HEK293 (cell line): ENCODE data around the gene PKHD1.
A peak's percentile ranks its signal among the peaks of the same experiment; 100 is the strongest.

Experiments
- CTCF ChIA-PET: fragments of 350-600 bp; formaldehyde crosslinking; extraction: SDS; loops from one replicate; lab custom pipeline; 2021; ENCODE audit warnings: antibody characterized with exemption; lab: Yijun Ruan, JAX
- POLR2A ChIA-PET: fragments of 300-600 bp; formaldehyde crosslinking; extraction: SDS; loops from one replicate; lab custom pipeline; 2020; ENCODE audit warnings: antibody characterized with exemption, inconsistent platforms; lab: Yijun Ruan, JAX
- H3K27ac ChIP-seq: fragments of 200-500 bp; sonication (Bioruptor generic); 2 replicates; pipeline ENCODE4 v1.5.1; 2014; ENCODE audit warnings: low read depth, low read length, control low read depth, inconsistent platforms; ENCODE audit errors: extremely low read depth
- H3K36me3 ChIP-seq, 2 experiments: fragments of 200-500 bp in 1 of 2; sonication (Bioruptor generic) in 1 of 2; 1 replicate in 1 of 2; 2 replicates in 1 of 2; pipeline ENCODE4 v1.5.1; 2014 to 2017; ENCODE audit warnings: inconsistent platforms in 2 of 2, low read length in 2 of 2; ENCODE audit not compliant: control insufficient read depth in 2 of 2, insufficient read depth in 1 of 2
- H3K4me1 ChIP-seq: fragments of 200-500 bp; sonication (Bioruptor generic); 2 replicates; pipeline ENCODE4 v1.5.1; 2014; ENCODE audit warnings: mild to moderate bottlenecking, low read length, inconsistent platforms; ENCODE audit not compliant: control insufficient read depth, insufficient read depth
- H3K4me3 ChIP-seq: 2 replicates; pipeline ENCODE4 v1.5.1; 2011; ENCODE audit warnings: low read depth, mild to moderate bottlenecking, control low read depth, low read length, moderate library complexity
- H3K9me3 ChIP-seq: fragments of 200-500 bp; sonication (Bioruptor generic); 2 replicates; pipeline ENCODE4 v1.5.1; 2014; ENCODE audit warnings: low read depth, low read length, inconsistent platforms; ENCODE audit not compliant: control insufficient read depth, insufficient read depth
- GFI1B ChIP-seq: fragments of 450-650 bp; formaldehyde crosslinking; IDR thresholded peaks from 2 replicates; pipeline ENCODE4 v1.5.1; 2016; ENCODE audit warnings: missing biosample characterization, missing genetic modification characterization
- GLI4 ChIP-seq: fragments of 450-650 bp; formaldehyde crosslinking; IDR thresholded peaks from 2 replicates; pipeline ENCODE4 v1.5.1; 2016; ENCODE audit warnings: missing biosample characterization, missing genetic modification characterization
- GLIS2 ChIP-seq: fragments of 450-650 bp; formaldehyde crosslinking; IDR thresholded peaks from 2 replicates; pipeline ENCODE4 v1.5.1; 2016; ENCODE audit warnings: missing biosample characterization, missing genetic modification characterization
- KLF7 ChIP-seq: fragments of 450-650 bp; formaldehyde crosslinking; IDR thresholded peaks from 2 replicates; pipeline ENCODE4 v1.5.1; 2016; ENCODE audit warnings: missing biosample characterization, missing genetic modification characterization, borderline replicate concordance
- MEIS1 ChIP-seq: sonication (generic); formaldehyde crosslinking; IDR thresholded peaks from 2 replicates; pipeline ENCODE4 v1.8.1; 2022; ENCODE audit warnings: missing genetic modification reagents, mild to moderate bottlenecking, borderline replicate concordance
- OVOL3 ChIP-seq: fragments of 450-650 bp; formaldehyde crosslinking; IDR thresholded peaks from 2 replicates; pipeline ENCODE4 v1.5.1; 2016; ENCODE audit warnings: missing biosample characterization, missing genetic modification characterization
- SETDB1 ChIP-seq: IDR thresholded peaks from one replicate; pipeline ENCODE4 v1.6.1; 2017; ENCODE audit warnings: mild to moderate bottlenecking, low read length, moderate library complexity, mixed read lengths; ENCODE audit not compliant: insufficient read length
- SP3 ChIP-seq: fragments of 450-650 bp; formaldehyde crosslinking; IDR thresholded peaks from 2 replicates; pipeline ENCODE4 v1.5.1; 2016; ENCODE audit warnings: missing biosample characterization, missing genetic modification characterization
- ZFP69B ChIP-seq: fragments of 450-650 bp; formaldehyde crosslinking; IDR thresholded peaks from 2 replicates; pipeline ENCODE4 v1.5.1; 2016; ENCODE audit warnings: missing biosample characterization, missing genetic modification characterization
- ZIC2 ChIP-seq: fragments of 450-650 bp; formaldehyde crosslinking; IDR thresholded peaks from 2 replicates; pipeline ENCODE4 v1.5.1; 2016; ENCODE audit warnings: missing biosample characterization, missing genetic modification characterization
- ZNF133 ChIP-seq: fragments of 450-650 bp; formaldehyde crosslinking; IDR thresholded peaks from 2 replicates; pipeline ENCODE4 v1.5.1; 2016; ENCODE audit warnings: missing biosample characterization, missing genetic modification characterization
- ZNF394 ChIP-seq: fragments of 450-650 bp; formaldehyde crosslinking; IDR thresholded peaks from 2 replicates; pipeline ENCODE4 v1.5.1; 2016; ENCODE audit warnings: missing biosample characterization, missing genetic modification characterization, mild to moderate bottlenecking, moderate library complexity, borderline replicate concordance
- ZNF426 ChIP-seq: fragments of 450-650 bp; formaldehyde crosslinking; IDR thresholded peaks from 2 replicates; pipeline ENCODE4 v1.5.1; 2017; ENCODE audit warnings: missing biosample characterization, missing genetic modification characterization, mild to moderate bottlenecking, inconsistent platforms, moderate library complexity
- ZNF433 ChIP-seq: fragments of 450-650 bp; formaldehyde crosslinking; IDR thresholded peaks from 2 replicates; pipeline ENCODE4 v1.5.1; 2016; ENCODE audit warnings: missing biosample characterization, missing genetic modification characterization, low read depth
- ZNF596 ChIP-seq: fragments of 450-650 bp; IDR thresholded peaks from 2 replicates; pipeline ENCODE4 v1.5.0; 2018; ENCODE audit warnings: missing biosample characterization, mild to moderate bottlenecking, missing genetic modification characterization, moderate library complexity
- ZNF610 ChIP-seq: fragments of 450-650 bp; formaldehyde crosslinking; IDR thresholded peaks from 2 replicates; pipeline ENCODE4 v1.5.1; 2016; ENCODE audit warnings: missing biosample characterization, missing genetic modification characterization, borderline replicate concordance
- ZNF629 ChIP-seq: fragments of 450-650 bp; formaldehyde crosslinking; IDR thresholded peaks from 2 replicates; pipeline ENCODE4 v1.5.1; 2017; ENCODE audit warnings: missing biosample characterization, missing genetic modification characterization
- ZNF658 ChIP-seq: fragments of 450-650 bp; formaldehyde crosslinking; IDR thresholded peaks from 2 replicates; pipeline ENCODE4; 2016; ENCODE audit warnings: missing biosample characterization, missing genetic modification characterization
- TF ChIP-seq, protein P1 (sequence below): fragments of 450-650 bp; formaldehyde crosslinking; IDR thresholded peaks from 2 replicates; pipeline ENCODE4 v1.5.1; 2016; ENCODE audit warnings: missing biosample characterization, missing genetic modification characterization
- TF ChIP-seq, protein P2 (sequence below): IDR thresholded peaks from 2 replicates; pipeline ENCODE4 v1.6.1; 2011; ENCODE audit warnings: mild to moderate bottlenecking, low read depth, low read length, borderline replicate concordance
- TF ChIP-seq, protein P3 (sequence below): fragments of 450-650 bp; formaldehyde crosslinking; IDR thresholded peaks from 2 replicates; pipeline ENCODE4; 2016; ENCODE audit warnings: missing biosample characterization, missing genetic modification characterization

PKHD1 gene

GRCh38 chr6:51817832-51818231 lies 269.6 kb downstream of the PKHD1 start:
- ChIA-PET POLR2A (no interaction called here), CTCF (interaction anchor here (0.6 kb wide), 1 partner anchor 654 kb away, joined by 4 read pairs; no protein-coding TSS in a partner anchor)
- H3K36me3 ChIP-seq: no peaks in the 10 kb centered on the region
- H3K4me1 ChIP-seq: no peaks in the 10 kb centered on the region
- H3K9me3 ChIP-seq: no peaks in the 10 kb centered on the region
- H3K4me3 ChIP-seq: no peak overlapping the region
- H3K27ac ChIP-seq: no peak overlapping the region
- TF ChIP-seq ZNF610 (no peak), KLF7 (tag by site-specific recombination) (no peak), SETDB1 (no peak), ZNF433 (no peak), ZNF658 (tag by site-specific recombination) (no peak), GLIS2 (tag by site-specific recombination) (no peak)
- TF ChIP-seq, protein P1, sequence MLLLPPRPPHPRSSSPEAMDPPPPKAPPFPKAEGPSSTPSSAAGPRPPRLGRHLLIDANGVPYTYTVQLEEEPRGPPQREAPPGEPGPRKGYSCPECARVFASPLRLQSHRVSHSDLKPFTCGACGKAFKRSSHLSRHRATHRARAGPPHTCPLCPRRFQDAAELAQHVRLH (tag by site-specific recombination): no peak
- TF ChIP-seq, protein P2, sequence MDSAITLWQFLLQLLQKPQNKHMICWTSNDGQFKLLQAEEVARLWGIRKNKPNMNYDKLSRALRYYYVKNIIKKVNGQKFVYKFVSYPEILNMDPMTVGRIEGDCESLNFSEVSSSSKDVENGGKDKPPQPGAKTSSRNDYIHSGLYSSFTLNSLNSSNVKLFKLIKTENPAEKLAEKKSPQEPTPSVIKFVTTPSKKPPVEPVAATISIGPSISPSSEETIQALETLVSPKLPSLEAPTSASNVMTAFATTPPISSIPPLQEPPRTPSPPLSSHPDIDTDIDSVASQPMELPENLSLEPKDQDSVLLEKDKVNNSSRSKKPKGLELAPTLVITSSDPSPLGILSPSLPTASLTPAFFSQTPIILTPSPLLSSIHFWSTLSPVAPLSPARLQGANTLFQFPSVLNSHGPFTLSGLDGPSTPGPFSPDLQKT: no peak

DNA sequence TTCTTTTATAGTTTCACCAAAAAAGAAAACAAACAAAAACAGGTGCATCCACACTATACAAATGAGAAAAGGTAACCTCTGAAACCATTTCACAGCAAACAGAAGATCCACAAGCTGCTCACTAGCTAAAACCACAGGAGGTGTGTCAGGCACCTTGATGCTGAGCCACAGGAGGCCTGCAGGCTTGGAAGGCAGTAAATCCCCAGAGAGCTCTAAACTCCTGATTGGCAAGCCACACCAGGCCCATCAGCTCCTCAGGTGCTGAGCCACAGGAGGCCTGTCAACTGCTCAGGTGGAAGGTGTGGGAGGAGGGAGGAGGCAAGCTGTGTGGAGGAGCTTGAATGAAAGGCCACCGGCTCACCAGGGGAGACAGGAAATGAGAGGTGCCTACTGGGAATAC lies 273.0 kb downstream of the PKHD1 start:
- Histone ChIP-seq H3K36me3 (no peaks in the 10 kb centered on the region), H3K4me1 (no peaks in the 10 kb centered on the region), H3K27ac (no peak overlapping the region), H3K9me3 (no peaks in the 10 kb centered on the region), H3K4me3 (no peak overlapping the region)
- ChIA-PET CTCF (no interaction called here), POLR2A (no interaction called here)
- TF ChIP-seq ZIC2 (tag by site-specific recombination) (peak; percentile 75), GLI4 (tag by site-specific recombination) (no peak)

DNA sequence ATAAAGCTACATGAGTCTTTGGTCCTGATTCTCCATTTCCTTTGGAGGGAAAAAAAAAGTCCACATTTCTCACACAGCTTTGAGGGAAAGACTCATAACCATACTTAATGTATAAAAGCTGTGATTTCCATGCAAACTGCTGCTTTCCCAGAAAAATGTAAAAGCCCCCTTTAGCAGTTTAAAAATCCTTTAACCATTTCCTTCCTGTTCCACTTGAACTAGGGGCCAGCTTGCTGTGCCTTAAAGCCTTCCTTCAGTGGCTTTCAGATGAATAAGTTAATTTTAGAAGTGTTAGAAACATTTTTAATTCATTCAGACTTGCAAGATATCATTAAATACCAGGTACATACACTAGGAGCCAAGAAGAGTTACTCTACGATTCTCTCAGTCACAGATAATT lies 273.5 kb downstream of the PKHD1 start:
- TF ChIP-seq ZNF610 (no peak), SP3 (tag by site-specific recombination) (no peak), ZFP69B (tag by site-specific recombination) (no peak), OVOL3 (tag by site-specific recombination) (no peak), ZNF133 (no peak), GFI1B (tag by site-specific recombination) (no peak), ZNF426 (tag by site-specific recombination) (no peak), ZNF629 (tag by site-specific recombination) (no peak)
- TF ChIP-seq, protein P3, sequence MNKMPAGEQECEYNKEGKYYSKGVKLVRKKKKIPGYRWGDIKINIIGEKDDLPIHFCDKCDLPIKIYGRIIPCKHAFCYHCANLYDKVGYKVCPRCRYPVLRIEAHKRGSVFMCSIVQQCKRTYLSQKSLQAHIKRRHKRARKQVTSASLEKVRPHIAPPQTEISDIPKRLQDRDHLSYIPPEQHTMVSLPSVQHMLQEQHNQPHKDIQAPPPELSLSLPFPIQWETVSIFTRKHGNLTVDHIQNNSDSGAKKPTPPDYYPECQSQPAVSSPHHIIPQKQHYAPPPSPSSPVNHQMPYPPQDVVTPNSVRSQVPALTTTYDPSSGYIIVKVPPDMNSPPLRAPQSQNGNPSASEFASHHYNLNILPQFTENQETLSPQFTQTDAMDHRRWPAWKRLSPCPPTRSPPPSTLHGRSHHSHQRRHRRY (tag by site-specific recombination): no peak
- CTCF ChIA-PET: no interaction called here
- H3K27ac ChIP-seq: no peak overlapping the region
- H3K9me3 ChIP-seq: no peaks in the 10 kb centered on the region
- POLR2A ChIA-PET: no interaction called here
- H3K4me3 ChIP-seq: no peak overlapping the region
- no peaks in the 10 kb centered on the region for H3K4me1 ChIP-seq
- H3K36me3 ChIP-seq: no peaks in the 10 kb centered on the region

GRCh38 chr6:51812231-51812630 lies 275.2 kb downstream of the PKHD1 start:
- Histone ChIP-seq H3K36me3 (no peaks in the 10 kb centered on the region), H3K4me1 (no peaks in the 10 kb centered on the region), H3K9me3 (no peaks in the 10 kb centered on the region), H3K4me3 (no peak overlapping the region), H3K27ac (no peak overlapping the region)
- TF ChIP-seq MEIS1 (CRISPR knock-in tag) (no peak), ZNF394 (no peak), ZNF596 (tag by site-specific recombination) (no peak)
- ChIA-PET CTCF (no interaction called here), POLR2A (no interaction called here)
